DOHH2 (cell line): Measurements from ENCODE around the gene HES4.

Experiments
- EZH2phosphoT487 ChIP-seq: fragments of 200-600 bp; sonication (generic); IDR thresholded peaks from 2 replicates; pipeline ENCODE4 v1.6.1; 2017; ENCODE audit warnings: borderline replicate concordance, mild to moderate bottlenecking, antibody characterized with exemption, low read length, moderate library complexity, mixed read lengths
- TF ChIP-seq, protein P1 (sequence below): fragments of 200-600 bp; sonication (generic); IDR thresholded peaks from one replicate; pipeline ENCODE4 v1.5.1; 2014; ENCODE audit warnings: antibody characterized with exemption, mild to moderate bottlenecking, low read depth, low read length; ENCODE audit not compliant: poor library complexity, severe bottlenecking

DNA sequence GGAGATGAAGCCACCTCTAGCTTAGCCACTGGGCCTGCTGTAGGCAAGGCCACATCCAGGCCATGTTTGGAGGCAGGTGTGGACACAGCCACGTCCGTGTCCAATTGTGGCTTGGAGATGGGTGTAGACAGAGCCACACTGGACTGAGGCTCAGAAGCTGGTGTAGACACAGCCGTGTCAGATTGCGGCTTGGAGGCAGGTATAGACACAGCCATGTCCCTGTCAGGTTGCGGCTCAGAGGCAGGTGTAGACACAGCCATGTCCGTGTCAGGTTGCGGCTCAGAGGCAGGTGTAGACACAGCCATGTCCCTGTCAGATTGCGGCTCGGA lies 20.2 kb downstream of the HES4 start:
- TF ChIP-seq, protein P1, sequence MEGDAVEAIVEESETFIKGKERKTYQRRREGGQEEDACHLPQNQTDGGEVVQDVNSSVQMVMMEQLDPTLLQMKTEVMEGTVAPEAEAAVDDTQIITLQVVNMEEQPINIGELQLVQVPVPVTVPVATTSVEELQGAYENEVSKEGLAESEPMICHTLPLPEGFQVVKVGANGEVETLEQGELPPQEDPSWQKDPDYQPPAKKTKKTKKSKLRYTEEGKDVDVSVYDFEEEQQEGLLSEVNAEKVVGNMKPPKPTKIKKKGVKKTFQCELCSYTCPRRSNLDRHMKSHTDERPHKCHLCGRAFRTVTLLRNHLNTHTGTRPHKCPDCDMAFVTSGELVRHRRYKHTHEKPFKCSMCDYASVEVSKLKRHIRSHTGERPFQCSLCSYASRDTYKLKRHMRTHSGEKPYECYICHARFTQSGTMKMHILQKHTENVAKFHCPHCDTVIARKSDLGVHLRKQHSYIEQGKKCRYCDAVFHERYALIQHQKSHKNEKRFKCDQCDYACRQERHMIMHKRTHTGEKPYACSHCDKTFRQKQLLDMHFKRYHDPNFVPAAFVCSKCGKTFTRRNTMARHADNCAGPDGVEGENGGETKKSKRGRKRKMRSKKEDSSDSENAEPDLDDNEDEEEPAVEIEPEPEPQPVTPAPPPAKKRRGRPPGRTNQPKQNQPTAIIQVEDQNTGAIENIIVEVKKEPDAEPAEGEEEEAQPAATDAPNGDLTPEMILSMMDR: no peak
- TF ChIP-seq EZH2phosphoT487: no peak
